WI38 (cell line): ENCODE measurements around the gene KCNJ15.

Source experiments
- H3K4me3 ChIP-seq: 2 replicates; pipeline ENCODE4 v1.5.1; 2011; ENCODE audit warnings: low read depth, mild to moderate bottlenecking, control low read depth, low read length
- TF ChIP-seq, protein P1 (sequence below): IDR thresholded peaks from 2 replicates; pipeline ENCODE4 v1.5.1; 2012; ENCODE audit warnings: low read depth, mild to moderate bottlenecking, control low read depth, low read length

The KCNJ15 gene

DNA sequence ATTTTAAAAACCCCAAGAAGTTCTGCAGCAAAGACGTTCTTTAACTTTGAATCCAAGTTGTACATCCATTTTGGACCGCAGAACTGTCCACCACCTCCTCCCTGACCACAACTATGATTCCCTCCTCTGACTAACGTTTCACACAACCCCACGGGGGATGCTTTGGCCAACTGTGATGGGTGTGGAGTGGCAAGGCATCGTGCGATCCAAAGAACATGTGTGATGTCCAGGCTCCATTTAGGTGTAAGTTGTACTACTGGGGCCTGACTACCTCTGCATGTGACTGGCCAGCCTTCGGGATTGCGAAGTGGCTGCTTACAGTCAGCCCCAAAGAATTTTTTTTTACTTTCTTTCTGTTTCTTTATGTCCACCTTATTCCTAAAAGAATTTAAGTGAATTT lies 6.7 kb downstream of the KCNJ15 start:
- H3K4me3 ChIP-seq: no peak overlapping the region

DNA sequence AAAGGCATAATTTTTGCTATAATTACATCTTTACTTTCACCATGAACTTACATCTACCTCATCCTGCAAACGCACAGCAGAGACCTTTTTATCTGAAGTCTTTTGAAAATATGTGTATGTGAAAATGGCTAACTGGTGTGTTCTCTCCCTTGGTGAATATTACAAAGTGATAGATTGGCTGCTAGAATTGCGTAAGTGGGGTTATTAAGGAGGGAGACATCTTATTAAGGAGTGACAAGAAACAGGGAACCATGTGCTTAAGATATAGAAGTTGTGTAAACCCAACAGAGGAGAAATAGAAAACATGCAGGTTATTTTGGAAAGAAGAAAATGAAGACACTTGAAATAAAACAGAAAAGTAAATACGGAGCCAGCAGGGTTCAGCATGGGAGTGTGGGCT lies 7.8 kb downstream of the KCNJ15 start:
- no peak overlapping the region for H3K4me3 ChIP-seq
- TF ChIP-seq, protein P1, sequence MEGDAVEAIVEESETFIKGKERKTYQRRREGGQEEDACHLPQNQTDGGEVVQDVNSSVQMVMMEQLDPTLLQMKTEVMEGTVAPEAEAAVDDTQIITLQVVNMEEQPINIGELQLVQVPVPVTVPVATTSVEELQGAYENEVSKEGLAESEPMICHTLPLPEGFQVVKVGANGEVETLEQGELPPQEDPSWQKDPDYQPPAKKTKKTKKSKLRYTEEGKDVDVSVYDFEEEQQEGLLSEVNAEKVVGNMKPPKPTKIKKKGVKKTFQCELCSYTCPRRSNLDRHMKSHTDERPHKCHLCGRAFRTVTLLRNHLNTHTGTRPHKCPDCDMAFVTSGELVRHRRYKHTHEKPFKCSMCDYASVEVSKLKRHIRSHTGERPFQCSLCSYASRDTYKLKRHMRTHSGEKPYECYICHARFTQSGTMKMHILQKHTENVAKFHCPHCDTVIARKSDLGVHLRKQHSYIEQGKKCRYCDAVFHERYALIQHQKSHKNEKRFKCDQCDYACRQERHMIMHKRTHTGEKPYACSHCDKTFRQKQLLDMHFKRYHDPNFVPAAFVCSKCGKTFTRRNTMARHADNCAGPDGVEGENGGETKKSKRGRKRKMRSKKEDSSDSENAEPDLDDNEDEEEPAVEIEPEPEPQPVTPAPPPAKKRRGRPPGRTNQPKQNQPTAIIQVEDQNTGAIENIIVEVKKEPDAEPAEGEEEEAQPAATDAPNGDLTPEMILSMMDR: no peak

More for the DNA sequence above, 6.7 kb downstream of the KCNJ15 start:
- TF ChIP-seq, protein P1: no peak

DNA sequence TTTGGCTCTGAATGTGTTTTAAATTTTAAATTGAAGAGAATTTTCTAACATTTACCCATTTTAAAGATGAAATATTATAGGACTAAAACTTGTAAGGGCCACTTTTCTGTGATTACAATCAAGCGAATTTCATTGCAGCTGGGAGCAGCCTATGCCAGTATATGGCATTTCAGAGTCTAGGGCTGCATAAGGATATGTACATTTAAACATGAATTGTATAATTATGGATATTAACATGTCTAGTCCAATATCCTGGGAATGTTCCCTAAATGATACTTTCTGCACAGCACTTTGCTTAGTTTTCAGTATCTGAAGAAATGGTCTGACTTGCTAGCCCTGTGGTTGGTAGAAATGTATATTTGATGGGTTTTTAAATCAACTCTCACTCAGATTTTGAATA lies 8.4 kb downstream of the KCNJ15 start:
- TF ChIP-seq, protein P1: no peak
- H3K4me3 ChIP-seq: no peak overlapping the region

DNA sequence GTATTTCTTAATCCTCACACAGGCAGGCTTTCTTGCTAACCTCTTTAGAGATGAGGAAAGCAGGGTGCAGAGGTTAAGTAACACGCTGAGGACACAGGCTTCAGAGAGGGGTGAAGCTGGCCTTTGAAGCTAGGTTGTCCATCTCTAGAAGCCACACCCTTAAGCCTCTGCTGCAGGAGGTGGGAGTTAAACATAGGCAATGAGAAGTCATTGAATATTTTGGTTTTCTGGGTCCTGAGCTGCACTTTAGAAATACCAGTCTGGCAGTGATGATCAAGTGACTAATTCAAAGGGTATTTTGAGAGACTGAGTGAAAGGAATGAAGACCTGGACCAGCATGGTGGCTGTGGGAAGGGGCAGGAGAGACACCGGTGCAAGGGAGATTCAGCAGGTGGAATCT lies 9.9 kb downstream of the KCNJ15 start:
- TF ChIP-seq, protein P1: no peak
- H3K4me3 ChIP-seq: no peak overlapping the region

DNA sequence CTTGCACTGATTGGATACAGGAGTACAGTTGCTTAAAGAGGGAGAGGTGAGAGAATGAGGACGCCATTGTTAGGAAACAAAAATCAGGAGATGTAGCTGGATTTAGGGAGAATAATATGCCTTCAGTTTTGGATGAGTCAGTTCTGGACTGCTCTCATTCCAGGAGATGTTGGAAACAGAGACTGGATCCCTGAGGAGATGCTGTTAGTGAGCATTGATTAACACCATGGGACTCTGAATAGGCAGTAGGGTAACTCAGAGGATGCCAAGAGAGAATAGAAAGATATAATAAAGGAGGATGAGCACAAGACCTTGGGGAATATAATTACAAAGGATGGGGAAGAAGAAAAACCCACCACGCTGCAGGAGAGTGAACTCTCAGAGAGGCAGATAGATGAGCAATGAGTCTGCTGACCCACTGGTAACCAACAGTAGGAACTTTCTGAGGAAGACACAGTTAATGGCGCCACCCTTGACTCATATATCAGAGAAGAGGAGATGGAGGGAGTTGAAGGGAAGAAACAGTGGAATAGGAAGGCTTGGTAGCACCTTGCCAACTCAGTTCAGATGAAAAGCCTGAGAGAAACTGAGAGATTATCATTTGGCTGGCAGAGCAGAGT lies 10.5 kb downstream of the KCNJ15 start:
- TF ChIP-seq, protein P1: no peak
- no peak overlapping the region for H3K4me3 ChIP-seq

DNA sequence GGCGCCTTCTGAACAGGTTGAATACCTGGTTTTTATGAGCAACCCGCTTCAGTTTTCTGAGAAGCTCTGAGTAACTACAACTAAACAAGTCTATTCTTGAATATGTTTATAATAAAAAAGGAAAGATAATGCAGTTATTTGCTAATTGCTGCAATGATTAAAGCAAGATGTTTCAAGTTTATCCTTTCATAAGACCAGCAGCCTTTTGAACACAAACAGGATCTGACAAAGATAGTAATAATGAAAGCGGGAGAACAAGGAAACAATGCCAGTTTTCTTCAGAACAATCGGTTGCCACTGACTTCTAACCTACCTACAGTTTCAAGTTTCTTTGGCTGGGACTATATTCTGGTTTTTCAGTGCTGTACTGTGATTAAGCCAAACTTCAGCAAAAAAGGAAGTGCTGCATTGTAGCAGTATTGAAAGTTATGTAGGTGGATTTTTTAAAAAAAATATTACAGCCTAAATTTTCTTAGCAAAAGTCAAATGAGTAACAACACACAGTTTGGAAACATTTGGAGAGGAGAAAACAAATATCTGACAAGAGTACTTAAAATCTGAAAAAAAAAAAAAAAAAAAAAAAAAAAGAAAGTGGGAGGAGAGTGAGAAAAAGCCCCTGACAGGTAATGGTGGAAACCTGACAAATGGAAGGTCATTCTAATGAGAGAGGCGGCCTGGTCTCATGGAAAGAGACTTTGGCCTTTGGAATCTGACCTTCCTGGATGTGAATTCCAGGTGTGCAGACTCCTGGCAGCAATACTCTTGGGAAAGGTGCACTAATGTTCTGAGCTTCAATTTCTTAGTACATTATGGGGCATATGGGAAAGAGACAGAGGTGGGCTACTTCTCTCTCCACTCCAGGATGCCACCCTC lies 11.4 kb downstream of the KCNJ15 start:
- H3K4me3 ChIP-seq: no peak overlapping the region
- TF ChIP-seq, protein P1: no peak
